IMR-90 (cell line): ENCODE results near the gene RYR3. TPM values are rescaled to one million over a fixed set of nuclear protein-coding genes. Genes with fewer than 3 reads are reported as not detected.

ENCODE experiments used
- ATAC-seq: fragments of 200-7000 bp; cut with Tn5 transposase; 2 replicates; pipeline ENCODE4 v1.9.1; 2020; ENCODE audit warnings: low read depth, mild to moderate bottlenecking, moderate library complexity
- BruUV-seq: library from RNA; stranded (reverse); fragments of 400-500 nt; replicated peaks from 2 replicates; lab custom pipeline; 2021; lab: Mats Ljungman, UMichigan
- CTCF ChIA-PET: fragments of 300-600 bp; formaldehyde crosslinking; extraction: SDS; loops from one replicate; lab custom pipeline; 2021; ENCODE audit warnings: antibody characterized with exemption; lab: Yijun Ruan, JAX
- POLR2A ChIA-PET: fragments of 300-600 bp; sonication (Branson Sonifier 250); formaldehyde crosslinking; loops from one replicate; lab custom pipeline; 2022; ENCODE audit warnings: antibody characterized with exemption; ENCODE audit not compliant: unreplicated experiment; lab: Charles Lee
- DNase-seq: peaks from one replicate; pipeline ENCODE4 v3.0.0; 2013
- H2AFZ ChIP-seq: replicated peaks from 2 replicates; pipeline ENCODE3; 2013; ENCODE audit warnings: low read length, mild to moderate bottlenecking; ENCODE audit not compliant: poor library complexity
- H2AK5ac ChIP-seq: 2 replicates; pipeline ENCODE4 v1.6.1; 2013; ENCODE audit warnings: low read depth, low read length, inconsistent platforms
- H2AK9ac ChIP-seq: replicated peaks from 2 replicates; pipeline ENCODE3; 2013; ENCODE audit warnings: mild to moderate bottlenecking, low read depth, low read length, moderate library complexity; ENCODE audit not compliant: poor library complexity
- H2BK120ac ChIP-seq: 2 replicates; pipeline ENCODE4 v1.6.1; 2013; ENCODE audit warnings: low read depth, low read length, inconsistent platforms
- H2BK15ac ChIP-seq: 3 replicates; pipeline ENCODE4 v1.6.1; 2013; ENCODE audit warnings: low read depth, low read length, inconsistent platforms
- H2BK20ac ChIP-seq: 2 replicates; pipeline ENCODE4 v1.6.1; 2013; ENCODE audit warnings: low read depth, mild to moderate bottlenecking, inconsistent platforms, low read length, moderate library complexity
- H2BK5ac ChIP-seq: 2 replicates; pipeline ENCODE4 v1.6.1; 2013; ENCODE audit warnings: mild to moderate bottlenecking, low read depth, low read length, inconsistent platforms; ENCODE audit not compliant: poor library complexity, severe bottlenecking
- H3K14ac ChIP-seq: replicated peaks from 2 replicates; pipeline ENCODE4 v1.6.1; 2013; ENCODE audit warnings: low read depth, low read length, inconsistent platforms
- H3K18ac ChIP-seq: 2 replicates; pipeline ENCODE4 v1.6.1; 2013; ENCODE audit warnings: low read depth, low read length, control low read depth
- H3K23ac ChIP-seq: 2 replicates; pipeline ENCODE4 v1.6.1; 2013; ENCODE audit warnings: low read depth, low read length, inconsistent platforms
- H3K27ac ChIP-seq: 2 replicates; pipeline ENCODE4 v1.5.1; 2013; ENCODE audit warnings: mild to moderate bottlenecking, control low read depth, low read length; ENCODE audit not compliant: insufficient read depth
- H3K27me3 ChIP-seq: 2 replicates; pipeline ENCODE4 v1.6.1; 2013; ENCODE audit warnings: low read length; ENCODE audit not compliant: control insufficient read depth, insufficient read depth
- H3K36me3 ChIP-seq: 2 replicates; pipeline ENCODE4 v1.6.1; 2013; ENCODE audit warnings: low read length, mixed read lengths; ENCODE audit not compliant: control insufficient read depth, insufficient read depth
- H3K4ac ChIP-seq: 2 replicates; pipeline ENCODE4 v1.6.1; 2013; ENCODE audit warnings: low read depth, low read length, inconsistent platforms
- H3K4me1 ChIP-seq: 2 replicates; pipeline ENCODE4 v1.6.1; 2013; ENCODE audit warnings: low read length, mixed read lengths; ENCODE audit not compliant: control insufficient read depth, insufficient read depth
- H3K4me2 ChIP-seq: 2 replicates; pipeline ENCODE4 v1.6.1; 2013; ENCODE audit warnings: low read depth, mild to moderate bottlenecking, control low read depth, low read length, moderate library complexity
- H3K4me3 ChIP-seq: 2 replicates; pipeline ENCODE4 v1.5.1; 2013; ENCODE audit warnings: low read depth, mild to moderate bottlenecking, control low read depth, low read length, moderate library complexity; ENCODE audit not compliant: insufficient read depth
- H3K56ac ChIP-seq: 2 replicates; pipeline ENCODE4 v1.6.1; 2013; ENCODE audit warnings: low read length, inconsistent platforms; ENCODE audit not compliant: insufficient read depth; ENCODE audit errors: extremely low read depth
- H3K79me1 ChIP-seq, 2 experiments: 2 replicates each; pipeline ENCODE4 v1.6.1; 2013; ENCODE audit warnings: low read length in 2 of 2, inconsistent platforms in 1 of 2, low read depth in 1 of 2
- H3K9ac ChIP-seq: 2 replicates; pipeline ENCODE4 v1.6.1; 2013; ENCODE audit warnings: low read depth, low read length, control low read depth
- H3K9me1 ChIP-seq: 2 replicates; pipeline ENCODE4 v1.6.1; 2013; ENCODE audit warnings: low read length, inconsistent platforms; ENCODE audit not compliant: insufficient read depth
- H3K9me3 ChIP-seq: 2 replicates; pipeline ENCODE4 v1.6.1; 2013; ENCODE audit warnings: low read length; ENCODE audit not compliant: control insufficient read depth, insufficient read depth
- H4K20me1 ChIP-seq: 2 replicates; pipeline ENCODE4 v1.6.1; 2013; ENCODE audit warnings: low read length, inconsistent platforms; ENCODE audit not compliant: insufficient read depth
- H4K5ac ChIP-seq: 2 replicates; pipeline ENCODE4 v1.6.1; 2013; ENCODE audit warnings: mild to moderate bottlenecking, low read depth, low read length, control low read depth
- H4K8ac ChIP-seq, 2 experiments: 2 replicates each; pipeline ENCODE4 v1.6.1; 2013; ENCODE audit warnings: low read depth in 2 of 2, low read length in 2 of 2, control low read depth in 1 of 2, inconsistent platforms in 1 of 2
- H4K91ac ChIP-seq: 2 replicates; pipeline ENCODE4 v1.6.1; 2013; ENCODE audit warnings: low read depth, low read length, inconsistent platforms; ENCODE audit not compliant: insufficient read depth
- BHLHE40 ChIP-seq: fragments of 150-350 bp; IDR thresholded peaks from 2 replicates; pipeline ENCODE4 v1.6.1; 2016; ENCODE audit warnings: mild to moderate bottlenecking, low read depth, low read length
- CEBPB ChIP-seq: IDR thresholded peaks from 2 replicates; pipeline ENCODE4 v1.6.1; 2012; ENCODE audit warnings: low read depth, low read length, improper control_type of control experiment
- CTCF ChIP-seq: conservative IDR thresholded peaks from 2 replicates; pipeline ENCODE4 v1.5.1; 2012; ENCODE audit warnings: mild to moderate bottlenecking, low read depth, low read length, improper control_type of control experiment
- MAFK ChIP-seq: IDR thresholded peaks from 2 replicates; pipeline ENCODE4 v1.6.1; 2012; ENCODE audit warnings: low read depth, low read length, improper control_type of control experiment
- MXI1 ChIP-seq: IDR thresholded peaks from 2 replicates; pipeline ENCODE4 v1.6.1; 2012; ENCODE audit warnings: low read depth, mild to moderate bottlenecking, low read length, moderate library complexity, borderline replicate concordance
- WGBS, 2 experiments: methylation state at CpG; one replicate each; pipeline versions ENCODE4 v1.1.5 to v1.1.7; 2013; ENCODE audit warnings: missing lambda C conversion rate in 2 of 2; ENCODE audit not compliant: insufficient read length in 1 of 2; ENCODE audit errors: extremely low coverage in 2 of 2; 5-methylcytosine and 5-hydroxymethylcytosine counted together
- dilution Hi-C: fragments of 300-500 bp; cut with HindIII; formaldehyde crosslinking; loops from one replicate; pipeline ENCODE4 v1.14.3; 2018; ENCODE audit warnings: low sequenced_read_pairs; ENCODE audit not compliant: unreplicated experiment
- in situ Hi-C: fragments of 300-500 bp; cut with MboI; formaldehyde crosslinking; loops from 3 replicates; pipeline ENCODE4 v1.14.3; 2019; ENCODE audit warnings: low sequenced_read_pairs, inconsistent platforms, mixed read lengths
- intact Hi-C: fragments of 100-400 bp; cut with micrococcal nuclease; formaldehyde crosslinking; loops from 2 replicates; pipeline ENCODE4 v1.10.0; 2022
- polyA plus RNA-seq, 3 experiments: library from polyadenylated mRNA; depleted of rRNA; stranded (reverse); fragments of >200 nt; gene quantifications; 2 replicates each; pipeline ENCODE4 v1.2.3, GENCODE V29; 2012; ENCODE audit warnings: low replicate concordance in 1 of 3
- total RNA-seq: library from RNA; depleted of rRNA; stranded (reverse); fragments of >200 nt; gene quantifications from 2 replicates; pipeline ENCODE4 v1.2.3, GENCODE V29; 2012
- TF ChIP-seq, protein P1 (sequence below): fragments of 150-350 bp; IDR thresholded peaks from 2 replicates; pipeline ENCODE4 v1.6.1; 2016; ENCODE audit warnings: low read depth, mild to moderate bottlenecking, low read length, moderate library complexity, borderline replicate concordance

RYR3 gene
- total and polyA plus RNA-seq, 2 of the 4 experiments (the other 2 are of a cell fraction): 0.18 TPM; not detected in 1

DNA sequence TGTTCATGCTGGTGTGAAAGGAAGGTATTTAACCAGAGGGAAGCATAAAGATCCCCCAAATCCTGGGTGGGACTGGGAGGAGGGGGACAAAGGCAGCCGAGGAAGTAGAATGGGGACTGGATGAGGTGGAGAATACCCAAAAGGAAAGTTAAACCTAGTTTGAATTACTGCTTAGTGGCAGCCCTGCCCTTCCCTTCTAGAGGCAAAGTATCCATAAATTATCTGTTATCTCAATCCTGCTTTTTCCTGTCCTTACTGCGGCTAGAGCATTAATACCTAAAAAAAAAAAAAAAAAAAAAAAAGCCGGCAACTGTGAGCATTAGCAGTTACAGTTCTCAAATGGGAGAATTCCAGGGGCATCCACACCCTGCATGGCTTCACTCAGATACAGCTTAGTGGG, 139.0 kb downstream of the RYR3 start:
- Histone ChIP-seq H3K9ac (no peak overlapping the region), H3K36me3 (no peaks in the 10 kb centered on the region), H4K8ac (no peak overlapping the region), H3K27me3 (peaks cover 9% of the 10 kb centered on the region; the same call in 1 of the 2 replicates), H2AFZ (no peak overlapping the region), H3K9me3 (no peaks in the 10 kb centered on the region), H3K4me1 (no peaks in the 10 kb centered on the region), H3K9me1 (no peaks in the 10 kb centered on the region), H2AK5ac (no peak overlapping the region), H3K27ac (no peak overlapping the region), H2BK20ac (no peak overlapping the region), H4K91ac (no peak overlapping the region), H3K23ac (no peak overlapping the region), H3K4me3 (no peak overlapping the region), H3K4ac (no peak overlapping the region), H2BK120ac (no peak overlapping the region), H3K79me1 (no peaks in the 10 kb centered on the region), H4K5ac (no peak overlapping the region), H3K14ac (no peak overlapping the region), H2BK15ac (no peak overlapping the region), H2BK5ac (no peak overlapping the region), H2AK9ac (no peak overlapping the region), H3K18ac (no peak overlapping the region), H4K20me1 (no peaks in the 10 kb centered on the region), H3K56ac (no peak overlapping the region), H3K4me2 (no peak overlapping the region)
- DNase-seq: no peak
- in situ Hi-C loops: no loop called here
- CTCF ChIA-PET: no interaction called here
- dilution Hi-C loops: no loop called here
- BruUV-seq: no TSS peak
- intact Hi-C loops: no loop called here
- POLR2A ChIA-PET: no interaction called here
- no CpG with 5 or more reads among the region's 3 CpGs for WGBS, 2 experiments
- no peak for ATAC-seq
- no peak for TF ChIP-seq CEBPB
- no peak for TF ChIP-seq CTCF
- TF ChIP-seq, protein P1, sequence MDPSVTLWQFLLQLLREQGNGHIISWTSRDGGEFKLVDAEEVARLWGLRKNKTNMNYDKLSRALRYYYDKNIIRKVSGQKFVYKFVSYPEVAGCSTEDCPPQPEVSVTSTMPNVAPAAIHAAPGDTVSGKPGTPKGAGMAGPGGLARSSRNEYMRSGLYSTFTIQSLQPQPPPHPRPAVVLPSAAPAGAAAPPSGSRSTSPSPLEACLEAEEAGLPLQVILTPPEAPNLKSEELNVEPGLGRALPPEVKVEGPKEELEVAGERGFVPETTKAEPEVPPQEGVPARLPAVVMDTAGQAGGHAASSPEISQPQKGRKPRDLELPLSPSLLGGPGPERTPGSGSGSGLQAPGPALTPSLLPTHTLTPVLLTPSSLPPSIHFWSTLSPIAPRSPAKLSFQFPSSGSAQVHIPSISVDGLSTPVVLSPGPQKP: no peak
- no peak for TF ChIP-seq MXI1
- no peak for TF ChIP-seq BHLHE40
- TF ChIP-seq MAFK: no peak
